HG03571 (cell line): Measurements from ENCODE around the gene ETV6.
"Not testable (repeated sequence)": the region's sequence is repeated elsewhere in the genome, so short reads cannot be mapped to it uniquely, and the experiment has no call there.

Experiments used
- ATAC-seq: cut with Tn5 transposase; IDR thresholded peaks from one replicate; pipeline ENCODE4 v1.9.1; 2021; ENCODE audit not compliant: unreplicated experiment

ETV6 gene

GRCh38 chr12:11649413-11650285 lies at the start of gene ETV6:
ETV6 (plus strand) TSS chr12:11649674; CDS start chr12:11650128, 454 bp downstream.
- ATAC-seq = peak; percentile 40

- no peak for ATAC-seq
Observed at GRCh38 chr12:11600199-11600598, 49.3 kb upstream of the ETV6 start.

GRCh38 chr12:11601647-11602046 lies 47.8 kb upstream of the ETV6 start:
- no peak for ATAC-seq

GRCh38 chr12:11607313-11608081 lies 42.0 kb upstream of the ETV6 start:
- ATAC-seq = no peak

GRCh38 chr12:11609045-11609444 lies 40.4 kb upstream of the ETV6 start:
- ATAC-seq = no peak

- ATAC-seq = no peak
Observed at GRCh38 chr12:11615481-11615880, 34.0 kb upstream of the ETV6 start.

GRCh38 chr12:11618046-11618445 lies 31.4 kb upstream of the ETV6 start:
- ATAC-seq = no peak

GRCh38 chr12:11621797-11622423 lies 27.6 kb upstream of the ETV6 start:
- ATAC-seq = no peak

- ATAC-seq = no peak
Observed at GRCh38 chr12:11622876-11623281, 26.6 kb upstream of the ETV6 start.

GRCh38 chr12:11623382-11623781 lies 26.1 kb upstream of the ETV6 start:
- no peak for ATAC-seq

- no peak for ATAC-seq
Observed at GRCh38 chr12:11624116-11624515, 25.4 kb upstream of the ETV6 start.

- ATAC-seq = not testable (repeated sequence)
Observed at GRCh38 chr12:11627709-11628108, 21.8 kb upstream of the ETV6 start.

GRCh38 chr12:11628353-11628752 lies 21.1 kb upstream of the ETV6 start:
- no peak for ATAC-seq

GRCh38 chr12:11630046-11630706 lies 19.3 kb upstream of the ETV6 start:
- no peak for ATAC-seq

GRCh38 chr12:11631288-11631687 lies 18.2 kb upstream of the ETV6 start:
- ATAC-seq = no peak

- ATAC-seq = not testable (repeated sequence)
Observed at GRCh38 chr12:11631881-11632280, 17.6 kb upstream of the ETV6 start.

- ATAC-seq = no peak
Observed at GRCh38 chr12:11633968-11634367, 15.5 kb upstream of the ETV6 start.

- no peak for ATAC-seq
Observed at GRCh38 chr12:11635341-11635740, 14.1 kb upstream of the ETV6 start.

GRCh38 chr12:11638315-11638916 lies 11.1 kb upstream of the ETV6 start:
- ATAC-seq = no peak

GRCh38 chr12:11639454-11639853 lies 10.0 kb upstream of the ETV6 start:
- ATAC-seq = no peak

- no peak for ATAC-seq
Observed at GRCh38 chr12:11641522-11641921, 8.0 kb upstream of the ETV6 start.
